K562 (cell line): ENCODE measurements around the gene B4GALT5. TPM values are rescaled to one million over a fixed set of nuclear protein-coding genes. Genes with fewer than 3 reads are reported as not detected.

Experiments used
- ARID2 ChIP-seq: fragments of 450-650 bp; IDR thresholded peaks from 2 replicates; pipeline ENCODE4 v1.6.1; 2017; ENCODE audit warnings: antibody characterized with exemption, mild to moderate bottlenecking
- BRCA1 ChIP-seq, 2 experiments: fragments of 450-650 bp in 1 of 2; sonication (generic) in 1 of 2; formaldehyde crosslinking in 1 of 2; IDR thresholded peaks; 2 replicates each; pipeline versions ENCODE4 v1.5.0 to v1.6.1; 2017 to 2020; ENCODE audit warnings: mild to moderate bottlenecking in 1 of 2, missing genetic modification reagents in 1 of 2
- DACH1 ChIP-seq: fragments of 450-650 bp; IDR thresholded peaks from 2 replicates; pipeline ENCODE4 v1.6.1; 2018; ENCODE audit not compliant: partially characterized antibody
- DIDO1 ChIP-seq: fragments of 450-650 bp; IDR thresholded peaks from 2 replicates; pipeline ENCODE4 v1.6.1; 2016; ENCODE audit warnings: low read depth, missing biosample characterization, missing genetic modification characterization
- EGR1 ChIP-seq: fragments of 450-650 bp; conservative IDR thresholded peaks from 2 replicates; pipeline ENCODE4 v1.6.1; 2017; ENCODE audit warnings: mild to moderate bottlenecking
- ETS2 ChIP-seq: IDR thresholded peaks from 2 replicates; pipeline ENCODE4 v1.6.1; 2016; ENCODE audit warnings: borderline replicate concordance, missing genetic modification characterization, mild to moderate bottlenecking, moderate library complexity, missing compliant biosample characterization; ENCODE audit not compliant: poor library complexity, severe bottlenecking
- ILF3 ChIP-seq: fragments of 450-650 bp; IDR thresholded peaks from 2 replicates; pipeline ENCODE4 v1.6.1; 2018; ENCODE audit warnings: antibody characterized with exemption, mild to moderate bottlenecking, moderate library complexity, borderline replicate concordance
- JUNB ChIP-seq: fragments of 450-650 bp; formaldehyde crosslinking; conservative IDR thresholded peaks from 2 replicates; pipeline ENCODE4 v1.4.0; 2020; ENCODE audit warnings: mild to moderate bottlenecking
- KAT2B ChIP-seq: IDR thresholded peaks from one replicate; pipeline ENCODE4 v1.6.1; 2012; ENCODE audit warnings: low read depth, mild to moderate bottlenecking, control low read depth, inconsistent platforms, low read length, moderate library complexity
- KLF6 ChIP-seq: fragments of 250-450 bp; sonication (Bioruptor Pico); IDR thresholded peaks from 2 replicates; pipeline ENCODE4 v1.4.0; 2020; ENCODE audit warnings: mild to moderate bottlenecking, moderate library complexity, borderline replicate concordance
- MYBL2 ChIP-seq, 2 experiments: fragments of 450-650 bp in 1 of 2; sonication (generic) in 1 of 2; formaldehyde crosslinking in 1 of 2; IDR thresholded peaks; 2 replicates each; pipeline versions ENCODE4 v1.6.1 to v1.8.1; 2017 to 2022; ENCODE audit warnings: borderline replicate concordance in 1 of 2, inconsistent platforms in 1 of 2, low read depth in 1 of 2, mild to moderate bottlenecking in 1 of 2, missing genetic modification reagents in 1 of 2, moderate library complexity in 1 of 2
- NCOA1 ChIP-seq: fragments of 450-650 bp; IDR thresholded peaks from 2 replicates; pipeline ENCODE4 v1.6.1; 2016; ENCODE audit warnings: low read depth
- NFYB ChIP-seq: IDR thresholded peaks from 2 replicates; pipeline ENCODE4 v1.6.1; 2011; ENCODE audit warnings: mild to moderate bottlenecking, moderate library complexity; ENCODE audit not compliant: insufficient read length; ENCODE audit errors: extremely low read depth
- RBM39 ChIP-seq: fragments of 200-400 bp; formaldehyde crosslinking; optimal IDR thresholded peaks from 2 replicates; pipeline ENCODE3; 2018; ENCODE audit warnings: low read depth, low read length
- SMARCC2 ChIP-seq: fragments of 450-650 bp; IDR thresholded peaks from 2 replicates; pipeline ENCODE4 v1.6.1; 2017; ENCODE audit warnings: antibody characterized with exemption, moderate library complexity, mild to moderate bottlenecking, low read depth
- TFAM ChIP-seq: fragments of 250-450 bp; sonication (Bioruptor Pico); conservative IDR thresholded peaks from 2 replicates; pipeline ENCODE4 v1.5.0; 2021; ENCODE audit warnings: mild to moderate bottlenecking, moderate library complexity
- ZBTB17 ChIP-seq: fragments of 450-650 bp; formaldehyde crosslinking; IDR thresholded peaks from 2 replicates; pipeline ENCODE4 v1.4.0; 2020; ENCODE audit warnings: mild to moderate bottlenecking
- ZKSCAN3 ChIP-seq: fragments of 250-450 bp; sonication (Bioruptor Pico); IDR thresholded peaks from 2 replicates; pipeline ENCODE4 v1.4.0; 2020
- ZNF197 ChIP-seq: fragments of 200-800 bp; sonication (Bioruptor generic); IDR thresholded peaks from 2 replicates; pipeline ENCODE4 v1.6.1; 2016; ENCODE audit warnings: low read depth, missing genetic modification characterization, missing compliant biosample characterization
- ZNF707 ChIP-seq: fragments of 250-450 bp; sonication (Bioruptor Pico); conservative IDR thresholded peaks from 2 replicates; pipeline ENCODE4 v1.8.0; 2022; ENCODE audit warnings: inconsistent platforms, mild to moderate bottlenecking, moderate library complexity
- polyA plus RNA-seq, 8 experiments: library from polyadenylated mRNA; depleted of rRNA in 4 of 8; stranded (reverse) in 5 of 8; unstranded in 3 of 8; fragments of >200 nt; fragmentation: Nextera tagmentation in 2 of 8; fragmentation: Illumina TruSeq in 1 of 8; extraction: Ambion mirVana in 2 of 8; extraction: Trizol in 1 of 8; gene quantifications; 2 replicates each; pipeline versions ENCODE4 v1.2.1 to v1.2.3, GENCODE V29; 2011 to 2014; ENCODE audit warnings: inconsistent platforms in 1 of 8, missing spikeins in 1 of 8
- total RNA-seq, 7 experiments: library from RNA; depleted of rRNA in 6 of 7; stranded (reverse); fragments of >200 nt in 6 of 7; fragmentation: Illumina TruSeq in 2 of 7; extraction: Trizol in 2 of 7; gene quantifications; 2 replicates each; pipeline versions ENCODE4 v1.2.1 to v1.2.3, GENCODE V29; 2011 to 2021; ENCODE audit warnings: low replicate concordance in 1 of 7
- TF ChIP-seq, protein P1 (sequence below): fragments of 250-450 bp; sonication (Bioruptor Pico); IDR thresholded peaks from 2 replicates; pipeline ENCODE4 v1.4.0; 2020; ENCODE audit warnings: mild to moderate bottlenecking
- TF ChIP-seq, protein P2 (sequence below): IDR thresholded peaks from 2 replicates; pipeline ENCODE4 v1.6.1; 2011; ENCODE audit not compliant: insufficient read length; ENCODE audit errors: extremely low read depth

Gene B4GALT5
- total and polyA plus RNA-seq, 9 of the 15 experiments (the other 6 are each of a cell fraction or from before 2014, with no cell fraction given): 8.5 to 32.6 (median 23.4) TPM

DNA sequence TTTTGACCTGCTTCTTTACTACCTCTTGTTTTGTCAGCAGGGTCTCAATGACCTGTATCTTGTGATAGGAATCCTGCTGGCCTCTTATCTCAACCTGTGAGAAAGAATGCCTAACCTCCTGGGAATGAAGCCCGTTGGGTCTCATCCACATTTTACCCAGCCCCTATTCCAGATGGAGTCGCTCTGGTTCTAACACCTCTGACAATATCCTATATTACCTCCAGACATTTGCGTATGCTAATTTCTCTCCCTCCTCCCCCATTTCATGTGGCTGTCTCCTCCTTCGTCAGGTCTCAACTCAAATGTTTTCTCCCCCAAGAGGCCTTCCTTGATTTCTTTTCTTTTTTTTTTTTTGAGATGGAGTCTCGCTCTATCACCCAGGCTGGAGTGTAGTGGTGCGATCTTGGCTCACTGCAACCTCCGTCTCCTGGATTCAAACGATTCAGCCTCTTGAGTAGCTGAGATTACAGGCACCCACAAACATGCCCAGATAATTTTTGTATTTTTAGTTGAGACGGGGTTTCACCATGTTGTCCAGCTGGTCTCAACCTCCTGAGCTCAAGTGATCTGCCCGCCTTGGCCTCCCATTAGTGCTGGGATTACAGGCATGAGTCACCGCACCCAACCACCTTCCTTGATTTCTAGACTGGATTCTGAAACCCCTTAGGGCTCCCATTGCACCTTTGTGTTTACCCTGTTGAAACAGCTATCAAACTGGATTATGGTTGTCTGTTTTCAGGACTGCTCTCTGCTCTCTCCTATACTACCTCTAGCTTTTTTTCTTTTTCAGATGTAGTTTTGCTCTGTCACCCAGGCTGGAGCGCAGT is 49.5 kb upstream of the B4GALT5 start (continued):
- TF ChIP-seq NFYB: no peak
- peak; percentile 46; the same call in 1 of the 2 replicates for TF ChIP-seq DIDO1 (tag)
- TF ChIP-seq KLF6: peak; percentile 94
- TF ChIP-seq EGR1: no peak
- no peak for TF ChIP-seq BRCA1 (IDR thresholded peaks at IDR 0.05)
- TF ChIP-seq BRCA1 (CRISPR knock-in tag; IDR thresholded peaks at IDR 0.05): no peak
- TF ChIP-seq ZNF197 (CRISPR knock-in tag): peak; percentile 64; the same call in 1 of the 2 replicates
- TF ChIP-seq KAT2B: no peak
- TF ChIP-seq ETS2 (tag): no peak
- TF ChIP-seq ZNF707 (CRISPR knock-in tag): 0 out of 2 replicates have a peak, but pooled peaks have one; percentile 33
- peak; percentile 19 for TF ChIP-seq DACH1
- TF ChIP-seq, protein P1, sequence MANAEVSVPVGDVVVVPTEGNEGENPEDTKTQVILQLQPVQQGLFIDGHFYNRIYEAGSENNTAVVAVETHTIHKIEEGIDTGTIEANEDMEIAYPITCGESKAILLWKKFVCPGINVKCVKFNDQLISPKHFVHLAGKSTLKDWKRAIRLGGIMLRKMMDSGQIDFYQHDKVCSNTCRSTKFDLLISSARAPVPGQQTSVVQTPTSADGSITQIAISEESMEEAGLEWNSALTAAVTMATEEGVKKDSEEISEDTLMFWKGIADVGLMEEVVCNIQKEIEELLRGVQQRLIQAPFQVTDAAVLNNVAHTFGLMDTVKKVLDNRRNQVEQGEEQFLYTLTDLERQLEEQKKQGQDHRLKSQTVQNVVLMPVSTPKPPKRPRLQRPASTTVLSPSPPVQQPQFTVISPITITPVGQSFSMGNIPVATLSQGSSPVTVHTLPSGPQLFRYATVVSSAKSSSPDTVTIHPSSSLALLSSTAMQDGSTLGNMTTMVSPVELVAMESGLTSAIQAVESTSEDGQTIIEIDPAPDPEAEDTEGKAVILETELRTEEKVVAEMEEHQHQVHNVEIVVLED (CRISPR knock-in tag): peak; percentile 59
- TF ChIP-seq MYBL2 (IDR thresholded peaks at IDR 0.05; ENCODE audit: low read depth): no peak
- no peak for TF ChIP-seq MYBL2 (CRISPR knock-in tag; IDR thresholded peaks at IDR 0.05; ENCODE audit: borderline replicate concordance)
- no peak for TF ChIP-seq ILF3
- TF ChIP-seq JUNB (CRISPR knock-in tag): no peak
- TF ChIP-seq, protein P2, sequence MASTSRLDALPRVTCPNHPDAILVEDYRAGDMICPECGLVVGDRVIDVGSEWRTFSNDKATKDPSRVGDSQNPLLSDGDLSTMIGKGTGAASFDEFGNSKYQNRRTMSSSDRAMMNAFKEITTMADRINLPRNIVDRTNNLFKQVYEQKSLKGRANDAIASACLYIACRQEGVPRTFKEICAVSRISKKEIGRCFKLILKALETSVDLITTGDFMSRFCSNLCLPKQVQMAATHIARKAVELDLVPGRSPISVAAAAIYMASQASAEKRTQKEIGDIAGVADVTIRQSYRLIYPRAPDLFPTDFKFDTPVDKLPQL: no peak
- peak; percentile 65; the same call in 1 of the 2 replicates for TF ChIP-seq ZBTB17 (CRISPR knock-in tag)
- no peak for TF ChIP-seq NCOA1
- no peak for TF ChIP-seq ARID2
- peak; percentile 31; the same call in 1 of the 2 replicates for TF ChIP-seq SMARCC2
- TF ChIP-seq ZKSCAN3: no peak
- TF ChIP-seq TFAM (CRISPR knock-in tag): no peak
- no peak for TF ChIP-seq RBM39
